Measurements from ENCODE around the gene ZP3.
A peak's percentile ranks its signal among the peaks of the same experiment; 100 is the strongest.
"Not testable (repeated sequence)": the region's sequence is repeated elsewhere in the genome, so short reads cannot be mapped to it uniquely, and the experiment has no call there.

ZP3 gene

GRCh38 chr7:76424413-76425111 is at the start of gene ZP3:
ZP3 (plus strand) TSS chr7:76424950; CDS start chr7:76424965, 15 bp downstream.
- DNase-seq = no peak

GRCh38 chr7:76375251-76375650 is 49.5 kb upstream of the ZP3 start:
- no peak for DNase-seq

DNA sequence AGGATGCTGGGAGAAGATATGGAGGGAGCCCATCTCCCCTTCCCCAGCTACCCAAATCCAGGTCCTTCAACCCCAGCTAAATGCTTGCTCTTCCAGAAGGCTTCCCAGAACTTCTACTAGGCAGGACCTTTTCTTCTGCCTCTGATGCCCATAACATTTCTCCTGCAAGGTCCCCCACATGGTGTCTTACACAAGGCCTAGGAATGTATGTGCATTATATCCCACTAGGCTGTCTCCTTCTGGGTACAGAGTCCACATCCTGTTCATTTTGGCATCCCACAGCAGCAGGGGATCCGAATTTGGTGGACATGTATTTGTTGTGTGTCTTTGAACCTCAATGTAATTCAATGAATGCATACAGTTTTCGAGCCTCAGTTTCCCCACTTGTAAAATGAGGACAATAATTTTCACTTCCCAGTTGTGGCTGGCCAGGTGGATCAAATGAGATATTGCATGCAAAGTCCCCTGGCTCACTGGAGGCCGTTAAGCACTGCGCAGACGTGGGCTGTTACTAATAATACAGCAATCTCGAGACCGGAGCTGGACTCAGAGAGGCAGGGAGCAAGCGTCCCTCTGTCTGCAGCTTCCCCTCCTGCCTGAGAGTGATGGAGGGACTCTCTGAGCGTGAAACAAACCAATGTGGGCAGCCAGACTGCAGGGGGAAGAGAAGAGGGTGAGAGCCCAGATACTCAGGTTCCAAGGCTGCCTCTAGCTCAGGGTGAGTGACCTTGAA is 47.4 kb upstream of the ZP3 start:
- no peak for DNase-seq

DNA sequence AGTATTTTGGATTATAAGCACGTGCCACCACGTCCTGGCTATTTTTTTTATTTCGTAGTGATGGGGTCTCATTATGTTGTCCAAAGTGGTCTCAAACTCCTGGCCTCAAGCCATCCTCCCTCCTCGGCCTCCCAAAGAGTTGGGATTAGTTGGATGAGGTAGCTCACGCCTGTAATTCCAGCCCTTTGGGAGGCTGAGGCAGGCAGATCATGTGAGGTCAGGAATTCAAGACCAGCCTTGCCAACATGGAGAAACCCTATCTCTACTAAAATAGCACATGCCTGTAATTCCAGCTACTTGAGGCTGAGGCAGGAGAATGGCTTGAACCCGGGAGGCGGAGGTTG is 44.2 kb upstream of the ZP3 start:
- DNase-seq = no peak

GRCh38 chr7:76381814-76382213 is 42.9 kb upstream of the ZP3 start:
- DNase-seq = no peak

GRCh38 chr7:76383089-76383944 is 41.4 kb upstream of the ZP3 start:
- DNase-seq = no peak

DNA sequence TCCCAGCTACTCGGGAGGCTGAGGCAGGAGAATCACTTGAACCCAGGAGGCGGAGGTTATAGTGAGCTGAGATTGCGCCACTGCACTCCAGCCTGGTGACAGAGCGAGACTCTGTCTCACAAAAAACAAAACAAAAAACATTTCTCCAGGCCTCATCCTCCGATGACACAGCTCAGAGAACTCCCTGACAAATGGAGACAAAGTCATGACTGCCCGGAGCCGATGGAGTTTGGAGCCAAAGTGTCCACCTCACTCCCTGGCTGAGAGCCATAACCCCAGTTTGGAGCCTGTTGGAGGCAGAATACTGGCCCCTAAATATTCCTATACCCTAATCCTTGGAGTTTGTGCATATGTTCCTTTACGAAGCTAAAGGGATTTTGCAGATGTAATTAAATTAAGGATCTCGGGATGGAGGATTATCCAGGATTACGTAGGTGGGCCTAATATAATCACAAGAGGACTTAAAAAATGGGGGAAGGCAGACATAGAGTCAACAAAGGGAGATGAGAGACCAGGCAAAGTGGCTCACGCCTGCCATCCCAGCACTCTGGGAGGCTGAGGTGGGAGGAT is 38.0 kb upstream of the ZP3 start:
- peak; percentile 7 for DNase-seq

DNA sequence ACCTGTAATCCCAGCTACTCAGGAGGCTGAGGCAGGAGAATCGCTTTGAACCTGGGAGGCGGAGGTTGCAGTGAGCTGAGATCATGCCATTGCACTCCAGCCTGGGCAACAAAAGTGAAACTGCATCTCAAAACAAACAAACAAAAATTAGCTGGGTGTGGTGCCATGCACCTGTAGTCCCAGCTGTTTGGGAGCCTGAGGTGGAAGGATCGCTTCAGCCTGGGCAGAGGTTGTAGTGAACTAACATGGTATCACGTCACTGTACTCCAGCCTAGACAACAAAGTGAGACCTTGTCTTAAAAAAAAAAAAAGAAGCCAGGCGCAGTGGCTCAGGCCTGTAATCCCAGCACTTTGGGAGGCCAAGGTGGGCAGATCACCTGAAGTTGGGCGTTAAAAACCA is 37.0 kb upstream of the ZP3 start:
- DNase-seq = not testable (repeated sequence)

DNA sequence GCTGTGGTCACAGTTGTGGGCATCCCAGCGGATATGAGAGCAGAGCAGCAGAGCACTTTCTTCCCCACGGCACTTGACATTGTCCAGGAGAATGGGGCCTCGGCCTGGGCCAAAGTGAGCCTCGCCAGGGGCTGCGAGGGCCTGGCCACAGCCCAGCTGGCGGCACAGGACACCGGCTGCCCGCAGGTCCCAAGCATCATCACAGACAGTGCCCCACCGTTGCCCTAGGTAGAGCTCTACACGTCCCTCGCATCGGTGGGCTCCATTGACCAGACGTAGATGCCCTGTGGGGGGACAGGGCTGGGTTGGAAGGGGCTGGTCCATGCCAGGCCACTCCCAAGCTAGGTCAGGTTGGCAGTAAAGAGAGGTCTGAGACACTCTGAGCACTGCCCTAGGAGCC is 34.7 kb upstream of the ZP3 start:
- no peak for DNase-seq

- no peak for DNase-seq
Measured at GRCh38 chr7:76392531-76393115, 32.1 kb upstream of the ZP3 start.

DNA sequence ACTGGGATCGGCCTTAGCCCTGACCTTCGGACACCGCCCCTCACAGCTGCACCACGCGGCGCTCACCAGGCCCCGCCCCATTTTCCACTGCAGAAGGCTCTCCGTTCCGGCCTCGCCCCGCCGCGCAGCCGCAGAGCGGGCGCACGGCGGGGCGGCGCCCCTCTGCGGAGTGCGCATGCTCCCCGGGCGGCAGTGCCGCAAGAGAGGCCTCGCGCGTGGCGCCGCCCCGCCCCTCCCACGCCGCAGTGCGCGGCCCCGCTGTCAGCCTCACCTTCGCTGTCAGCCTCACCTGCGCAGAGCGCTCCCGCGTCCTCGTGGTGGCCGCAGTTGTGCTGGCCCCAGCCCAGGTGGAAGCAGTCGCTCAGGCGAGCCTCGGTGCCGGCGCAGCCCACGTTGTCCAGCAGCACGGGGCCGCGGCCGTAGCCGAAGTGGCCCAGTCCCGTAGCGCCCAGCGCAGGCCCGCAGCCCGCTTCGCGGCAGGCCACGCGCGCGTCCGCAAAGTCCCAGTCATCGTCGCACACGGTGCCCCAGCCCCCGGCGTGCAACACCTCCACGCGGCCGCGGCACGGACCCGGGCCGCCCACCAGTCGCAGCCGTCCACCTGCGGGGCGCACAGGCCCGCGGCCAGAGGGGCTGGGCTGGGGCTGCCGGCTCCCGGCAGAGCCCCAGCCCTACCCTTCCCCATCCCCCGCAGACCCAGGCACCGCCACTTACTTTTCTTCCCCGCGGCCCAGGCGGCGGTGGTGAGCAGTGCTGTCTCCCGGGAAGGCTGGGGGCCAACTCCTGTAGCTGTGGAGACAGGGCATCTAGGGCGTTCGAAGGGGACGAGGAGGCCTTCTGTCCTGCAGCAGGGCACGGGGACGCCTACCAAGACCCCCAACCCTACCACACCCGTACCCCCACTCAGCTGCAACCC is 31.4 kb upstream of the ZP3 start:
- DNase-seq = peak; percentile 88

DNA sequence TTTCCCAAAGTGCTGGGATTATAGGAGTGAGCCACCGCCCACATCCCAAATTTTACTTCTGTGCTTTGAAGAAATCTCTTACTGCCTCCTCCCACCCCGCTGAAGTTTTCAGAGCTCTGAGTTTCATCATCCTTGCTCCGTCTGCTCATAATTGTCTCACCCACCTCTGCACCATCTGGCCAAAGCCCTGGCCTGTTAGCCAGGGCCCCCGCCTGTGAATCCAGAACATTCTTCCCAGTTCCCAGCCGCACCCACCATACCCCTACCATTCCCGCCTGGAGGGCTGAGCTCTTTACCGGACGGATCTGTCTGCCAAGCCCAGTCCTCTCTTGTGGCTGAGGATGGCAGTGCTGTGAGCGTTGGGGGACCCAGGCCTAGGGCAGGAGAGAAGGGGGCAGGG is 29.8 kb upstream of the ZP3 start:
- DNase-seq = no peak

GRCh38 chr7:76395605-76395964 is 29.2 kb upstream of the ZP3 start:
- DNase-seq = not testable (repeated sequence)

GRCh38 chr7:76395965-76396726 is 28.6 kb upstream of the ZP3 start:
- DNase-seq = no peak

GRCh38 chr7:76396864-76397263 is 27.9 kb upstream of the ZP3 start:
- DNase-seq = no peak

DNA sequence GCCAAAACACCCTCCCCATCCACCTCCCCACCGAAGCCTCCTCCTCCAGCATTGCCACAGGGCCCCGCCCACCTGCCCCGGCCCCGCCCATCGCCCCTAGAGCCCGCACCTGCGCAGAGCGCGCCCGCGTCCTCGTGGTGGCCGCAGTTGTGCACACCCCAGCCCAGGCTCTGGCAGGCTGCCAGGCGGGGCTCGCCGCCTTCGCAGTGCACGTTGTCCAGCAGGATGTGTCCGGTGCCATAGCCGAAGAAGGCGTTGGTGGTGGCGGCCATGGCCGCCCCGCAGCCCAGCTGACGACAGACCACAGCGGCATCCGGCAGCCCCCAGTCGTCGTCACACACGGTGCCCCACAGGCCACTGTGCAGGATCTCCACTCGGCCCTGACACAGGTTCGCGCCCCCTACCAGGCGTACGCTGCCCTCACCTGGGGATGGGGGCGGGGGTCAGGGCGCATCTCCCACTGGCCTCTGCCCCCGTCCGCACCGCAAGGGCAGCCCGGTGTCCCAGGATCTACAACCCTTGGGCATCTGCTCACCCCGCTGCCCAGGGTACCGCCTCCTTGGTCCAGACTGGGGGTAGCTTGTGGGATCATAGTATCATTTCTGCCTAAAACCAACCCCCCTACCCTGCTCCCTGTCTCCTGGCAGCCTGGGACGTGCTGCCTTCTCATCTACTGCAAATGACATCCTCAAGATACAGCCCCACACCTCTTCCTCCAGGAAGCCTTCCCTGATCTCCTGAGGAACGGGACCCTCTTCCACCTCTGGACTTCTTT is 27.2 kb upstream of the ZP3 start:
- no peak for DNase-seq

GRCh38 chr7:76400248-76400647 is 24.5 kb upstream of the ZP3 start:
- no peak for DNase-seq

- not testable (repeated sequence) for DNase-seq
Measured at GRCh38 chr7:76403097-76403496, 21.7 kb upstream of the ZP3 start.

DNA sequence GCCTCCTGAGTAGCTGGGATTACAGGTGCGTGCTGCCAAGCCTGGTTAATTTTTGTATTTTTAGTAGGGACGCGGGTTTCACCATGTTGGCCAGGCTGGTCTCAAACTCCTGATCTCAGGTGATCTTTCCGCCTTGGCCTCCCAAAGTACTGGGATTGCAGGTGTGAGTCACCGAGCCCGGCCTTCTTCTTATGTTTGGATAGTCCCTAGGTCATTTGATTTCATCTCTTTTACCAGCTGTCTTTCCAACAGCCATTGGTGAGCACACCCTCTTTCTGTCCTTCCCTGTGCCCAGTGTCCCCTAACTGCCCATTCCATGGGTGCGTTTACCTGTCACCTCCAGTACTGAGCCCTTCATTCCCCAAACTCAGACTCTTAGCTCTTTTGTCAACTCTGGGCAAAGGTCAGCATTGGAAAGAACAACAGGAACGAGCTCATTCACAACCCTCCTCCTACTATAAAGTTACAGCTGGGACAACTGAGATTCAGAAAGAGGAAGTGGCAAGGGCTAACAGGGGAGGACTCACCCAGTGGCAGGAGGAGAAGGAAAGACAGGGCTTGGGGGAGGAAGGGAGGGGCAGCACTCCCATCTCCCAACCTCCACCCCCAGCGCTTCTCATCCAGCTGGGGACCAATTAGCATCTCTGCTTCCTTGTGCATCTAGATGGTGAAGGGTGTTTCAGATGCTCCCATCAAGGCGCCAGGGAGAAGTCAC is 20.8 kb upstream of the ZP3 start:
- DNase-seq = no peak

GRCh38 chr7:76405738-76406137 is 19.0 kb upstream of the ZP3 start:
- DNase-seq = no peak

Measured in HCEC 1CT (cell line).